HG03175 (cell line): Measurements from ENCODE around the gene ZNF619.

Source experiments
- ATAC-seq: cut with Tn5 transposase; IDR thresholded peaks from one replicate; pipeline ENCODE4 v1.9.1; 2021; ENCODE audit warnings: mild to moderate bottlenecking, moderate library complexity; ENCODE audit not compliant: unreplicated experiment

Gene ZNF619

GRCh38 chr3:40464339-40465110 is 12.4 kb upstream of the ZNF619 start:
- ATAC-seq, result no peak

GRCh38 chr3:40465111-40465407 is 11.9 kb upstream of the ZNF619 start:
- no peak for ATAC-seq

DNA sequence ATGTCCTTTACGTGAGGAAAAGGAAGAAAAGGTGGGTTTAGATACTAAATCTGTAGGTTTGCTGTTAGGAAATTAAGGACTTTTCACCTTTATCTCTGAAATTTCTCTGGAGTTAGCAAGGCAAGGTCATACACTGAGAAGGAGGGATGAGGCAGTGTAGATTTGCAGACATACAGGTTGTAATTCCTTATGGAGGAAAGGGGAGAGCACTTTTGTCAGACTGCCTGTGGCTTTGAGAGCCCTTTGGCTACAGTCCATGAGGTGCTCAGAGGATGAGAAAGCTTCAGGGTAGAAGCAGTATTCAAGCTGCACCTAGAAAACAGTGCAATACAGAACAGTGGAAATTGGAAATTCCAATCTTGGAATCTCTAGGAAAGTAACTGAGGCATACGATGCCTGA is 11.5 kb upstream of the ZNF619 start:
- ATAC-seq, result no peak

- no peak for ATAC-seq
These were observed 8.9 kb upstream of the ZNF619 start for GRCh38 chr3:40468018-40468417.

- no peak for ATAC-seq
These were observed 6.2 kb upstream of the ZNF619 start for GRCh38 chr3:40470701-40471100.

DNA sequence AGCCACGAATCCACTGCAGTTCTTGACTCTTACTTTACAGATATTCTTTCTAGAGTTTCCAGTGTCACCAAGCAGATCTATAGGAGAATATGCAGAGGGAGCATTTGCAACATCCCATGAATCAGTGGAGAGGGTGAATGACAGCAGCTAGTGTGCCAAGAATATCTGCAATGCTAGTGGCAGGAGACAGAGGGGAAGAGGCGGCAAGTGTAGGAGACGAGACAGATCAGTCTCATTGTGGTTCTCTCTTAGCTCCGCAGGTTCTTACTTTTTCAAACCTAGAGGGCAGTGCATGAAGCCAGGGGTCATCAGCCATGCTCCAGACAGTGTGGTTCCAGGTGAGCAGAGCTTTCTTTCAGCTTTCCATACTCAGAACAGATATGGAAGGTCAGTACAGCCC is 744 bp downstream of the ZNF619 start:
- no peak for ATAC-seq

DNA sequence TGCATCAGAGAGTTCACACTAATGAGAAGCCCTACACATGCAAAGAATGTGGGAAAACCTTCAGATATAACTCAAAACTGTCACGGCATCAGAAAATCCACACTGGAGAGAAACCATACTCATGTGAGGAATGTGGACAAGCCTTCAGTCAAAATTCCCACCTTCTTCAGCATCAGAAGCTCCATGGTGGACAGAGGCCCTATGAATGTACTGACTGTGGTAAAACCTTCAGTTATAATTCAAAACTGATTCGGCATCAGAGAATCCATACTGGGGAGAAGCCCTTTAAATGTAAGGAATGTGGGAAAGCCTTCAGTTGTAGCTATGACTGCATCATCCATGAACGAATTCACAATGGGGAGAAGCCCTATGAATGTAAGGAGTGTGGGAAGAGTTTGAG is 10.2 kb downstream of the ZNF619 start:
- no peak for ATAC-seq

GRCh38 chr3:40490916-40491315 is 14.0 kb downstream of the ZNF619 start:
- no peak for ATAC-seq

DNA sequence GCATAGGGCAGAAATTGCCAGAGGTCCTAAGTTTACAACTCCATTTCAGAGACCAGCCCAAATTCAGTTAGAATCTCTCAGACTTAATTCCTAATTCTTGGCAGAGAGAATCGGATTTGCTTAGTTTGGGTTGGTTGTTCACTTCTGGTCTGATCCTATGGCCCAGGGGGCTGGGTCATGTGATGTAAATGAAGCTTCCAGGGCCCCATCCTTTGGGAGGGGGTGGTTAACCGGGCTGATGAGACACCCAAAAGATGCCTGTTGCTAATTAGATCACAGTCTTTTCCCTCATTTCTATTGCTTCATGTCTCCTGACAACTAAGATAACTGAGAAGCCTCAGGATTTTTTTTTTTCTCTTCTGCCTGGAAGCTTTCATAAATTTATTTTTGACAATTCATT is 17.8 kb downstream of the ZNF619 start:
- no peak for ATAC-seq

- no peak for ATAC-seq
These were observed 20.4 kb downstream of the ZNF619 start for GRCh38 chr3:40497288-40497687.

- ATAC-seq, result no peak
These were observed 23.0 kb downstream of the ZNF619 start for GRCh38 chr3:40499952-40500351.

DNA sequence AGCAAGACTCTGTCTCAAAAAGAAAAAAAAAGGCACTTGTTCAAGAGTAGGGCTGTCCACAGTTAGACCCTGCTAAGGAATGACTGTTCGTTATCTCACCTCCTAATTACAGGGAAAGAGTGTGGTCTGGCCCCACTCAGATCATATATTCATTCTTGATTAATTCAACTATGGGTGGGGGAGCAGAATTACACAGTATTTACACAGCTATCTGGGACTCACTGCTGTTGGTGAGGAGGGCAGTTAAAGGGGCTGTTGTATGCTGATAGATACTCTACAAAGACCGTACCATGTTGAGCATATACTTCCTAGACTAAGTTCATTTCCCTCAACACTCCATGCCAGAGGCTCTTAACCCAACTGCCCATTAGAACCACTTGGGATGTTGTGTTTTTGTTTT is 25.1 kb downstream of the ZNF619 start:
- no peak for ATAC-seq

- no peak for ATAC-seq
These were observed 27.9 kb downstream of the ZNF619 start for GRCh38 chr3:40504636-40505430.

- peak; percentile 86 for ATAC-seq
These were observed 28.9 kb downstream of the ZNF619 start, which contains the start of gene ZNF620 for GRCh38 chr3:40505599-40506462. ZNF620 (plus strand) TSS chr3:40506039; CDS start chr3:40506353, 314 bp downstream.

GRCh38 chr3:40511031-40511718 is 34.3 kb downstream of the ZNF619 start:
- ATAC-seq, result no peak

- ATAC-seq, result no peak
These were observed 39.3 kb downstream of the ZNF619 start for GRCh38 chr3:40516201-40516600.

GRCh38 chr3:40518067-40518466 is 41.1 kb downstream of the ZNF619 start:
- ATAC-seq, result no peak

DNA sequence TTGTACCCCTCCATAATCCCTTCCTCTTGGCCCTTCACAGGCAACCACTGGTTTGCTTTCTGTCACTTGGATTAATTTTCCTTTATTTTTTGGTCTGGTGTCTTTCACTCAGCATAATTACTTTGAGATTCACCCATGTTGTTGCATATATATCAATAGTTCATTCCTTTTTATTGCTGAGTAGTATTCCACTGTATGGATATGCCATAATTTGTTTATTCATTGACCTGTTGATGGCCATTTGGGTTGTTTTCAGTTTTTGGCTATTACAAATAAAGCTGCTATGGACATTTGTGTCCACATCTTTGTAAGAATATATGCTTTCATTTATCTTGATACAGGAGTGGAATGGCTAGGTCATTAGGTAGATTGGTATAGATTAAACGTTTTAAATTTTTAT is 41.9 kb downstream of the ZNF619 start:
- ATAC-seq, result no peak

- ATAC-seq, result no peak
These were observed 44.3 kb downstream of the ZNF619 start for GRCh38 chr3:40521254-40521653.

DNA sequence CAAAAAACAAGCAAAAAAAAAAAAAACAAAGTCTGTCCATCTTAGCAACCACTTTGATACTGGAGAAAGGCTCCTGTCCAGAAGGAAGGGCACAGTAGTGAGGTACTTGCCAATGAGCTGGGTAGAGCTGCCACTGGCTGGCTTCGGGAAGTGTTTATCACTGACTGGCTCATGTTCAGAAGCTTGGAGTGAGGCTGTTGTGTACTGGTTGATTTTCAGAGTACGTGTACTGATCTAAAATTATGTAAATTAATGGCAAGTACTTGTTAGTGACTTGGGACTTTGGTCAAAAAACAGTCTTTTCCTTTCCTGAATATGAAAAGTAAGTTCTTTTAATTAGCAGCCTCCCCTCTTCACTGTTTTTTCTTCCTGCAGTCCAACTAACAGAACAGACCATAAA is 46.9 kb downstream of the ZNF619 start:
- ATAC-seq, result no peak

DNA sequence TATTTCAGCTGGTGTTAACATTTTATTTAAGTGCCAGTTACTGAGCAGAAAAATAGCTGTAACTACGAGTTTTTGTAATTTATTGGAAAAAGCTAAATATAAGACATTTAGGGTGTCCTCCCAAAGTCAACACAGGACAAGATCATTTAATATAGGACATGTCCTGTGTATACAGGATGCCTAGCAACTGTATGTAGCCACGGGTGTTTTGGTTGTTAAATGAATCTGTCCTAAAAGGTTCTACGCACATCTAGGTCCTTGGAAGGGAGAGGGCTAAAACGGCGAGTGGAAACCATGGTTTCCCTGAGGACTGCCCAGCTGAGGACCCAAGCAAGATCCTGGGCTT is 47.3 kb downstream of the ZNF619 start:
- ATAC-seq, result peak; percentile 27
